ENCODE measurements around the gene FAM131A.

Gene FAM131A

DNA sequence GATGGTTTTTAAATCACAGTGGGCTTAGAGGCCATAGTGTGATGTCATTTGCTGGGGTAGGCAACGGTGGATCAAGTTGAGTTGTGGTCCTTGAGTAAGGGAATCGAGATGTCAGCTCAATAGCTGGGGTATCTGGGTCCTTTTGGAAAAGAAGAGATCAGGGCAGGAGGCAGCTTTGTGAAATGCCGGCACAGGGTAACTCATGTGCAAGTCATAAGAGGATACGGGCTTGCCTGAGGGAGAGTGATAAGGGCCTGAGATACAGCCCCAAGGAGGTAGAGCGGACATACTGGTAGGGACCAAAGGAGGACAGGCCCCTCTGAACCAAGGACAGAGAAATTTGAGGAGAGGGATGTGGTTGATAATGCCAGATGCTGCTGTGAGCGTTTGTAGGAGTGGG lies 4.2 kb upstream of the FAM131A start:
- POLR2A ChIA-PET: interaction anchor here (0.6 kb wide), 1 partner anchor 28 kb away, joined by 3 read pairs; the partner anchor contains the start of genes CLCN2 and POLR2H
- DNase-seq (ENCODE audit: extremely low spot score): no peak
- CTCF ChIA-PET: no interaction called here
- no peak for TF ChIP-seq L3MBTL2 (conservative IDR thresholded peaks at IDR 0.05)
- no peak for TF ChIP-seq NFRKB (IDR thresholded peaks at IDR 0.05)
- no peak for TF ChIP-seq CTBP1 (IDR thresholded peaks at IDR 0.05; ENCODE audit: borderline replicate concordance)
- no peak for TF ChIP-seq LEF1 (IDR thresholded peaks at IDR 0.05; ENCODE audit: borderline replicate concordance)
- no peak for TF ChIP-seq SP1 (IDR thresholded peaks at IDR 0.05)
- no peak for TF ChIP-seq BHLHE40 (IDR thresholded peaks at IDR 0.05; ENCODE audit: borderline replicate concordance)
- no peak for TF ChIP-seq ELF4 (IDR thresholded peaks at IDR 0.05)

- ChIA-PET CTCF (no interaction called here), POLR2A (no interaction called here)
- TF ChIP-seq L3MBTL2 (conservative IDR thresholded peaks at IDR 0.05) (no peak), LEF1 (IDR thresholded peaks at IDR 0.05; ENCODE audit: borderline replicate concordance) (no peak), FOXA1 (IDR thresholded peaks at IDR 0.05) (no peak), FOXK2 (IDR thresholded peaks at IDR 0.05) (no peak), ZNF384 (IDR thresholded peaks at IDR 0.05) (no peak)
- DNase-seq (ENCODE audit: extremely low spot score): no peak
Observed at GRCh38 chr3:184333700-184334099, 3.7 kb upstream of the FAM131A start.

DNA sequence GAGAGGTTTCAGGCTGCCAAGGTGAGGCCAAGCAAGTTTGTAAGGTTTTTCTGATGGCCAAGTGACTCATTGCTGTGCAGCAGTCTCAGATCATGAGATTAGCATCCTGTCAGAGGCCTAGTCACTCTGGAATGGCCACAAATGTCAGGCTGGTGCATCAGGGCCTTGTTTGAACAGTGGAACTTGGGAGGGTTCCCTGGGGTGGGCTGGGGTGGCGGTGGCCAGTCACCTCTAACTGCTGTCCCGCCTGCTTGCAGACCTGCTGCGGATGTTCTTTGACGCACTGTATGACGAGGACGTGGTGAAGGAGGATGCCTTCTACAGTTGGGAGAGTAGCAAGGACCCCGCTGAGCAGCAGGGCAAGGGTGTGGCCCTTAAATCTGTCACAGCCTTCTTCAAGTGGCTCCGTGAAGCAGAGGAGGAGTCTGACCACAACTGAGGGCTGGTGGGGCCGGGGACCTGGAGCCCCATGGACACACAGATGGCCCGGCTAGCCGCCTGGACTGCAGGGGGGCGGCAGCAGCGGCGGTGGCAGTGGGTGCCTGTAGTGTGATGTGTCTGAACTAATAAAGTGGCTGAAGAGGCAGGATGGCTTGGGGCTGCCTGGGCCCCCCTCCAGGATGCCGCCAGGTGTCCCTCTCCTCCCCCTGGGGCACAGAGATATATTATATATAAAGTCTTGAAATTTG lies 2.8 kb upstream of the FAM131A start:
- CTCF ChIA-PET: no interaction called here
- POLR2A ChIA-PET: no interaction called here
- TF ChIP-seq CTBP1 (IDR thresholded peaks at IDR 0.05; ENCODE audit: borderline replicate concordance) (no peak), SUZ12 (IDR thresholded peaks at IDR 0.05) (no peak), SP1 (IDR thresholded peaks at IDR 0.05) (no peak)
- DNase-seq (ENCODE audit: extremely low spot score): no peak

DNA sequence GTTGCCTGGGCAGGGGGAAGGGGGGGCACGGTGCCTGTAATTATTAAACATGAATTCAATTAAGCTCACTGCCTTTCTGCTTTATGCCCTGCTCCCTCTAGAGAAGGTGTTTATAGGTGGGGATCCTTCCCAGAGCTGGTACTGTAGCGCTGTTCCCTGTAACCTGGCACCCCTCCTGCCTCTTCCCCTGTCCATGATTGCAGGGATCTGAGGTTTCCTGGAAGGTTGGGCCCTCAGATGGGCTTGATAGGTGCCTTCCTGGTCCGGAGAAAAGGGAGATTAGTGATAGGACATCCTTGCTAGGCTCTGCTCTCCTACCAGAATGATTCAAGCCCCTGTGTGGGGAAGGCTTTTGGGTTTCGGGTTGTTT lies 2.1 kb upstream of the FAM131A start:
- ChIA-PET POLR2A (no interaction called here), CTCF (interaction anchor here (1.0 kb wide), 1 partner anchor 18 kb away, joined by 4 read pairs; no protein-coding TSS in a partner anchor)
- no peak for DNase-seq (ENCODE audit: extremely low spot score)
- TF ChIP-seq, protein P1, sequence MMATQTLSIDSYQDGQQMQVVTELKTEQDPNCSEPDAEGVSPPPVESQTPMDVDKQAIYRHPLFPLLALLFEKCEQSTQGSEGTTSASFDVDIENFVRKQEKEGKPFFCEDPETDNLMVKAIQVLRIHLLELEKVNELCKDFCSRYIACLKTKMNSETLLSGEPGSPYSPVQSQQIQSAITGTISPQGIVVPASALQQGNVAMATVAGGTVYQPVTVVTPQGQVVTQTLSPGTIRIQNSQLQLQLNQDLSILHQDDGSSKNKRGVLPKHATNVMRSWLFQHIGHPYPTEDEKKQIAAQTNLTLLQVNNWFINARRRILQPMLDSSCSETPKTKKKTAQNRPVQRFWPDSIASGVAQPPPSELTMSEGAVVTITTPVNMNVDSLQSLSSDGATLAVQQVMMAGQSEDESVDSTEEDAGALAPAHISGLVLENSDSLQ (IDR thresholded peaks at IDR 0.05): no peak
- TF ChIP-seq ZNF384 (IDR thresholded peaks at IDR 0.05): no peak
- TF ChIP-seq FOXM1 (IDR thresholded peaks at IDR 0.05; ENCODE audit: borderline replicate concordance): no peak

DNA sequence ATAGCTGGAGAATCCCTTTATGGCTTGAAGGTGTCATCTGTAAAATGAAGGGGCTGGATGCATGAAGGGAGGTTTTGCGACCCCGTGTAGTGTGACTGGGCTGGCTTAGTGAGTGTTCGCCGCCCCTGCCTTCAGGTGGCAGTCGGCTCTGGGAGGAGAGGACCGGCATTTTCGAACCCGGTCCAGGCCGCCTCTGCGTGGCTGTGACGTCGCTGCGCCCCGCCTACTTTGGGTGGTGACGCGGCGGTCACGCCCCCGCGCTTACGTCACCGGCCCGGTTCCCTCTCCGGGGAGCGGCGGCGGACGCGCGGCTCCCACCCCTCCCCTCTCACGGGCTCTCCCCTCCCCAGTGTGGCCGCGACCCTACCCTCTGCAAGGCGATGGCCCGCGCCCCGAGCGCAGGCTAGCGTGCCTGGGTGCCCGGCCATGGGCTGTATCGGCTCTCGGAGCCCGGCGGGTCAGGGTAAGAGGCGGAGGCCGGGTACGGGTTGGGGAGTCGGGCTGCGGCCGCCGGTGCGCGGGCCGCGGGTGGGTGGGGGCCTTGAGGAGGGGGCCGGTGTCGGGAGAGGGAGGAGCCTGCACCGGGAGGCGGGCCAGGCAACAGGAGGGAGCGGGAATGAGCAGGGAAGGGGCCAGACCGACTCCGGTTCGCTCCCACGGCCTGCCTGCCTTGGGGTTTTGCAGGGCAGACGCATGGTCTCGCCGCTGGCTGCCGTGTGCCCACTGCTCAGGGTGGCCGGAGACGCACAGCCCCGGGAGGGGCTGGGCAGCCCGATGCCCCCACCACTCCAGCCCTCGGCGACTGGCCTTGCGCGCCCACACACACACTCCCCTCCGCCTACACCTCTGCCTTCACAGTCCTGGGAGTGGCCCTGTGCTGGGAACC lies 1.5 kb upstream of the FAM131A start:
- CTCF ChIA-PET: interaction anchor here (1.0 kb wide), 1 partner anchor 17 kb away, joined by 4 read pairs; no protein-coding TSS in a partner anchor
- peak; percentile 75 for DNase-seq (ENCODE audit: extremely low spot score)
- TF ChIP-seq HDGF (IDR thresholded peaks at IDR 0.05; ENCODE audit: borderline replicate concordance) (no peak), BHLHE40 (IDR thresholded peaks at IDR 0.05; ENCODE audit: borderline replicate concordance) (no peak), L3MBTL2 (conservative IDR thresholded peaks at IDR 0.05) (no peak), SUZ12 (IDR thresholded peaks at IDR 0.05) (no peak)
- POLR2A ChIA-PET: interaction anchor here (1.7 kb wide), 1 partner anchor 27 kb away, joined by 9 read pairs; the partner anchor contains the start of genes CLCN2 and POLR2H

DNA sequence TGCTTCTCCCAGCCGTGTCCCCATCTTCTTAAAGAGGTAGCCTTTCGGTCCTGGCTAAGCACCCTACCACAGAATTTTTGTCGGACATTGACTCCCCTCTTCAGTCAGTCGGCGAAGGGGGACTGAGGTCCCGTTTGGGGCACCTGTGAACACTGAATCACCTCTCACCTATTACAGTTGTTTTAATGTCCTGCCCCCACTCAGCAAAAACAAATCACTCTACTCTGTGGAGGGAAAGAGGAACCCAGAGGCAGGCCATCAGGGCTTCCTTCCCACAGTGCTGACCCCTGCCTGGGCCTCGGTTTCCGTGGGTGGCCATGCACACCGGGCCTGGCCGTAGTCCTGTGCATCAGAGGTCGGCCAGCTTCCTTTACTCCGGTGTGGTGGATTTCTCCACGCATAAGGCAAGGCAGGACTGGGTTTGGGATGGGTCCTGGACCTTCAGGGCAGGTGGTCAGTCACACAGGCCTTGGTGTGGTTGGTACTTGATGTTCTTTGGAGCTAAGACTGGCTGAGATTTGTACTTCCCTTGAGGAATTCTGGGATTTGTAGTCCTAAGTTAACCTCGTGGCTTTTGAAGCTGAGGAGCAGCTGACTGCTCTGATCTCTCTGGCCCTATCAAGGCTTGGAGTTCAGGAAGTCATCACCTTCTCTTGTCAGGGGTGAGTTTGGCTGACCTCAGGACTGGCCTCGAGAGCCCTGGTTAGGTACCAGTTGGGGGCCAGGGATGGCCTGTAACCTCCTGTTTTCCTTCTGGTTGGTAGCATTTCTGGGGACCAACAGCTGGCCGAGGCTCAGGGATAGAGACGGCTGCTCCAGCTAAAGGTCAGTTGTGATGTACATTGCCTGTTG lies 627 bp upstream of the FAM131A start:
- peak; percentile 22 for DNase-seq (ENCODE audit: extremely low spot score)
- ChIA-PET POLR2A (interaction anchor here (1.7 kb wide), 1 partner anchor 26 kb away, joined by 9 read pairs; the partner anchor contains the start of genes CLCN2 and POLR2H), CTCF (interaction anchor here (1.1 kb wide), 1 partner anchor 12 kb away, joined by 7 read pairs; no protein-coding TSS in a partner anchor)
- TF ChIP-seq BHLHE40 (IDR thresholded peaks at IDR 0.05; ENCODE audit: borderline replicate concordance) (no peak), FOXA1 (IDR thresholded peaks at IDR 0.05) (no peak), TARDBP (IDR thresholded peaks at IDR 0.05) (no peak), SUZ12 (IDR thresholded peaks at IDR 0.05) (no peak), LEF1 (IDR thresholded peaks at IDR 0.05; ENCODE audit: borderline replicate concordance) (no peak), FOXM1 (IDR thresholded peaks at IDR 0.05; ENCODE audit: borderline replicate concordance) (no peak), ARNT (IDR thresholded peaks at IDR 0.05) (no peak), HDGF (IDR thresholded peaks at IDR 0.05; ENCODE audit: borderline replicate concordance) (no peak), CTBP1 (IDR thresholded peaks at IDR 0.05; ENCODE audit: borderline replicate concordance) (no peak), L3MBTL2 (conservative IDR thresholded peaks at IDR 0.05) (no peak), NFRKB (IDR thresholded peaks at IDR 0.05) (no peak)
- TF ChIP-seq, protein P1 (IDR thresholded peaks at IDR 0.05): no peak
